22Rv1 (cell line): ENCODE measurements around the gene MEX3A.

Experiments
- H3K27ac ChIP-seq: fragments of 450-650 bp; 2 replicates; pipeline ENCODE4 v1.5.1; 2017
- ZFX ChIP-seq: fragments of 450-650 bp; IDR thresholded peaks from 2 replicates; pipeline ENCODE4 v1.6.1; 2017; ENCODE audit warnings: antibody characterized with exemption, borderline replicate concordance
- TF ChIP-seq, protein P1 (sequence below): fragments of 450-650 bp; IDR thresholded peaks from 2 replicates; pipeline ENCODE4 v1.5.1; 2017; ENCODE audit warnings: mild to moderate bottlenecking

Gene MEX3A

DNA sequence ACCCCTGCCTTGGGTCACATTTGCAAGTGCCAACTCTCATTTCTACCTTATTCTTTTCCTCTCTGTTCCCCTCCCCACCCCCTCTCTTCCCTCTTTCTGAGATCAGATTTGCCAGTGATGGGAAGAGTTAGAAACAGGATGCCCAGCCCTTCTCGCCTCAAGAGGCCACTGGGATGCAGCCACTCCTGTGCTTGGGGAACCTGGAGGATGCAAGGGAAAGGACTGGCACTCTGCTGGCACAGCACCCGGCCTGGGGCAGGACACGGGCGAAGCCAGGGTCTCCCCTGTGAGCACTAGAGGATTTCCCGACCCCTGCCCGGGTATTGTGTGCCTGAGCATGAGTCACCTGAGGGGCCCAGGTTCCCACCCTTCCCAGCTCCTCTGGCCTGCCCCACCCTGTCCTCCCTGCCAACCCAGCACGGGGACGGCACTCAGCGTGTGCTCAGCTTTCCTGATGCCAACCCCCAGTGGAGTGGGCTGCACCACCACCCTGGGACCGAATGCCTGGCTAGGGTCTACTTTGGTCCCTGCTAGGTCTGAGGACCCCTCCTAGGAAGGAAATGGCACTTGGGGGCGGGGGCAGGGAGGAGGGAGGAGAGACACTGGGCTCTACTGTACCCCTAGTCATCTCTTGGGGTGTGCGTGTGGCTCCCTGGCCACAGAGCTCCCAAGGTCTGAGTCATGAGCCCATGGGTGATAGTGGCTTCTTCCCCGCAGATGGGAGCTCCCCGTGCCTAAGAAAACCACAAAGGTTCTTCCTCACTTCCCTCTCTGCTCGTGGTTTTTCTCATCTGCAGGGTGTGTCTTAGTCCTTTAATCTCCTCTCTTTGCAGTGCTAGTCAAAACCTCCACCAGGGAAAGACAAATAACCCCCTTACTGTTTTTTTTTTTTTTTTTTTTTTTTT lies 44.6 kb upstream of the MEX3A start:
- TF ChIP-seq, protein P1, sequence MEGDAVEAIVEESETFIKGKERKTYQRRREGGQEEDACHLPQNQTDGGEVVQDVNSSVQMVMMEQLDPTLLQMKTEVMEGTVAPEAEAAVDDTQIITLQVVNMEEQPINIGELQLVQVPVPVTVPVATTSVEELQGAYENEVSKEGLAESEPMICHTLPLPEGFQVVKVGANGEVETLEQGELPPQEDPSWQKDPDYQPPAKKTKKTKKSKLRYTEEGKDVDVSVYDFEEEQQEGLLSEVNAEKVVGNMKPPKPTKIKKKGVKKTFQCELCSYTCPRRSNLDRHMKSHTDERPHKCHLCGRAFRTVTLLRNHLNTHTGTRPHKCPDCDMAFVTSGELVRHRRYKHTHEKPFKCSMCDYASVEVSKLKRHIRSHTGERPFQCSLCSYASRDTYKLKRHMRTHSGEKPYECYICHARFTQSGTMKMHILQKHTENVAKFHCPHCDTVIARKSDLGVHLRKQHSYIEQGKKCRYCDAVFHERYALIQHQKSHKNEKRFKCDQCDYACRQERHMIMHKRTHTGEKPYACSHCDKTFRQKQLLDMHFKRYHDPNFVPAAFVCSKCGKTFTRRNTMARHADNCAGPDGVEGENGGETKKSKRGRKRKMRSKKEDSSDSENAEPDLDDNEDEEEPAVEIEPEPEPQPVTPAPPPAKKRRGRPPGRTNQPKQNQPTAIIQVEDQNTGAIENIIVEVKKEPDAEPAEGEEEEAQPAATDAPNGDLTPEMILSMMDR, result no peak
- TF ChIP-seq ZFX, result no peak
- no peak overlapping the region for H3K27ac ChIP-seq

DNA sequence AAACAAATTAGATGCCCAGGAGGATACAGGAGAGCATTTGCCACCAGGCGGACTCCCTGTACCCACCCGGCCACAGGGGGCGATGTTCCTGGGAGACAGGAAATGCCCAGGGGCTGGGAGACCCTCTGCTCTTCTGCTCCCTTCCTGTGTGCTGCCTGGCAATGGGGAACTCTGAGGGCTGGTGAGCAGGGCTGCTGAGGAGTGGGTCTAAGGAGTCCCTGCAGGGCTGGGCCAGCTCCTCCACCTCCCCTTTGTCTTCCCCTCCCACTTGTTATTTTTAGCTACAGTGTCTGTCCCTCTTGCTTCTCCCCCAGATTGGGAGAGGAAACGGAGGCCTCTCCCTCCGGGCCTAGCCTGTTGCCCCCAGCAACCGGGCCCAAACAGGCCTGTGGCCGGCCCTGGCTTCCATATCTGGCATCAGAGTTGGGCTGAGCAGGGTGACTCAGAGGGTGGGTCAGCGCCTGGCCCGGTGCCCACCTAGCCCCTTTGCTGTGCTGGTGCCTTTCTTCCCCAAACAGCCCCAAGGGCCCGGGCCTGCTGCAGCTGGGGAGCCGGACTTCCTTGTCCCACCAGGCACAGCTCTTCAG lies 43.9 kb upstream of the MEX3A start:
- H3K27ac ChIP-seq, result no peak overlapping the region
- TF ChIP-seq ZFX, result no peak
- TF ChIP-seq, protein P1, result peak; percentile 58

DNA sequence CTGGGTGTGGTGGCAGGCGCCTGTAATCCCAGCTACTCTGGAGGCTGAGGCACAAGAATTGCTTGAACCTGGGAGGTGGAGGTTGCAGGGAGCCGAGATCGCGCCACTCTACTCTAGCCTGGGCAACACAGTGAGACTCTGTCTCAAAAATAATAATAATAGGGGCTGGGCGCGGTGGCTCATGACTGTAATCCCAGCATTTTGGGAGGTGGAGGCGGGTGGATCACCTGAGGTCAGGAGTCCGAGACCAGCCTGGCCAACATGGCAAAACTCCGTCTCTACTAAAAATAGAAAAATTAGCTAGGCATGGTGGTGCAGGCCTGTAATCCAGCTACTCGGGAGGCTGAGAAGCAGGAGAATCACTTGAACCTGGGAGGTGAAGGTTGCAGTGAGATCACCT lies 43.3 kb upstream of the MEX3A start:
- peak overlapping the region; percentile 76; the same call in 1 of the 2 replicates for H3K27ac ChIP-seq

DNA sequence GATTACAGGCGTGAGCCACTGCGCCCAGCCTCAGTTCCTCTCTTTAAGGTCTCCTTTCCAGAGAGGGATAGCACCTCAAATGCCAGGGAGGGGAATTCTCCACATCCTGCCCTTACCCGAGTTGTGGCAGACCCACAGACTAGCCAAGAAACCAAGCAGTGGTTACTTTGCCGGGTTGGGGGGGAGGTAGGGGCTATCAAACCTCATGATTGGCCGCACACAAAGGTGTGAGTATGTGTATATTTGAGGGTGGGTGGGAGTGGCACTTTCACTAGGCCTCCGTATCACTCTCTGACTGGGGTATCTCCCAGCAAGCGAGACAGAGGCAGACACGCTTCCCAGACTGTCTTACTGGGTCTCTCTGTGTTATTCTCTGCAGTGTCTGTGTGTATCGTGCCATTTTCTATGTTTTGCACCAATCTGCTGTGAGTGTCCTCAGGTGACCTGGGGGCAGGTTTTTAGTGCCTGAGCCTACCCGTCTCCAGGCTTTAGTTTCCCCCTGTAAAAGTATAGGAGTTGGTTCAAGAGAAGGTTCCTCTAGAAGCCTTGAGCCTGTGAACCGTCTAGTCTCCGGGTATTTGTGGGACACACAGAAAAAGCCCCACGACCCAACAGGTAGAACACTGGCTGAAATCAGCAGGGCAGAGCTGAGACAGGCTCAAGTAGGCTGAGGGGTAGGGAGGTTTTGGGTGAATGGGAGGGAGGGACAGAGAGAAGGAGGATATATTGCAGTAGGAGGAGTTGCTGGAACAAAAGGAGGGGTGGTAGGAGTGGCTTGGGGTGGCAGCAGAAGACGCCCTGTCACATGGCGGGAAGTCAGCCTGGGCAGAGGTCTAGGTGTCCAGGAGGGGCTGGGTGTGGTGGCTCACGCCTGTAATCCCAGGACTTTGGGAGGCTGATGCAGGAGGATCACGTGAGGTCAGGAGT lies 42.6 kb upstream of the MEX3A start:
- TF ChIP-seq, protein P1, result no peak
- TF ChIP-seq ZFX, result no peak
- H3K27ac ChIP-seq, result peak overlapping the region; percentile 76

DNA sequence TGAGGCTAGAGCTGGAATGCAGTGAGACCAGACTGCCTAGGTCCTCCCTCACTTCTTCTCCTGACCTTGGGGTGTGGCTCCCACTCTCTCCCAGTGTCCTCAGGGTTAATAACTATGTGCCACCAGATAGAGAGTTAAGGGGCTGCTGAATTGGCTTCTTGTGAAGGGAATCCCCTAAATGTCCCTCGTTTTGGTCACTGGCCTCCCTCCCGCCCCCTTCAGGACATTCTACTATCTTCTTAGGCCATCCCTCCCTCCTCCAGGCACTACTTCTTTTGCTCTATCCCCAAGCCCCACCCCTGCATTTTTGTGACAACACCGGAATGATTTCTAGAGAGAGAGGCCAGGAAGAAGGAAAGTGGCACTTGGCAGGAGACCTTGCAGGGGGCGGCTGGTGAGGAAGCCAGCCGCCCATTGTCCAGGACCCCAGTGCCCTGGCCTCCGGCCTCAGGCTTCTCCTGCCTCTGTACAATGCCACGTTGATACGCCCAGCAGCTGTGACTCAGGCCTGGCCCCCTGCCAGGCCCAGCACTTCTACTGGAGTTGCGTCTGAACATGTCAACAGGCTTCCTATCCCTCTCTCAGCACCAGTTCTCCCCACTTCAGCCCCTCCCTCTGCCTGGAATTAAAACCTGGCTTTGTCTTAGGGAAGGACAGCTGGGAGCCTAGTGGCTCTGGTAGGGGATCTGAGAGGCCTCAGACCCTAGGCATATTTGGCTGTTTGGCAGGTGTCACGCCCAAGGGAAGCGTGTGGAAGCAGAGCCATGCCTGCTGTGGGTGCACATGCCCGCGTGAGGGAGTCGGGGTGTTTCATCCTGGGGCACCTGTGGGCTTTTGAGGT lies 41.3 kb upstream of the MEX3A start:
- TF ChIP-seq, protein P1, result peak; percentile 67
- no peak for TF ChIP-seq ZFX
- peak overlapping the region; percentile 76 for H3K27ac ChIP-seq

DNA sequence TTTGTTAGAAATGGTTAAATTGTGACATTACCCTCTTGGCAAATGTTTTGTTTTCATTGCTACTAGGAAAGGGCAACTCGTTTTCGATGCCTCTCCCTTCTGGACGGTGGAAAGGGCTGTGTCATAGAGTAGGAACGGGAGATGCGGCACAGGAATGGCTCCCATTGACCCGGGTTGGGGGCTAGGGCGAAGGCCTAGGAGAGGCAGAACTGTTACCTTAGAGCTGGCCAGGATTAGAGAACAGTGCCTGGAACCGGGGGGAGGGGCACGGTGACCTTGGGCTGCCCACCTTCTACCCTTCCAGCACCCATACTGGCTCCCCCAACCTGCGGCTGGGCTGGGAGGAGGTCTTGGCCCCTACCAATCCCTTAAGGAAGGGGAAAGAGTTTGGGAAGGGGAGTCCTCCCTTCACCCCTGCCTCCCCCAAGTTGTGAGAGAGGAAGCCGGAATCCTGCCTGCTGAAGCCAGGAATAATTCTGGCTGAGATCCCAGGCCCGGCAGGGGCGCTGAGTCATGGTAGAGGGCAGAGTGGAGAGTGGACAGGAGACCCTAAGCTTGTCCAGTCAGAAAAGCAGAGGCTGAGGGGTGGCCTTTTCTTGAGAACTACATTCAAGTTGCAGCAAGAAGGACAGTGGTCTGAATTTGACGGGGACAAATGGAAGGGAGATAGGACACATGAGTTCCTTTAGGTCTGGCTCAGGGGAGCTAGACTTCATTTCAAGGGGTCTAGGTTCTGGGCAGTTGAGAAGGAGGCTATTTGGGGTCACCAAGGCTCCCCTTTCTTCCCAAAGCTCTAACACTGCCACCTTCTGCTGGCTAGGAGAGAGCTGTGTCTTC lies 40.5 kb upstream of the MEX3A start:
- TF ChIP-seq, protein P1, result no peak
- TF ChIP-seq ZFX, result no peak
- H3K27ac ChIP-seq, result peak overlapping the region; percentile 76
